ENCODE measurements around the gene WWP2.

DNA sequence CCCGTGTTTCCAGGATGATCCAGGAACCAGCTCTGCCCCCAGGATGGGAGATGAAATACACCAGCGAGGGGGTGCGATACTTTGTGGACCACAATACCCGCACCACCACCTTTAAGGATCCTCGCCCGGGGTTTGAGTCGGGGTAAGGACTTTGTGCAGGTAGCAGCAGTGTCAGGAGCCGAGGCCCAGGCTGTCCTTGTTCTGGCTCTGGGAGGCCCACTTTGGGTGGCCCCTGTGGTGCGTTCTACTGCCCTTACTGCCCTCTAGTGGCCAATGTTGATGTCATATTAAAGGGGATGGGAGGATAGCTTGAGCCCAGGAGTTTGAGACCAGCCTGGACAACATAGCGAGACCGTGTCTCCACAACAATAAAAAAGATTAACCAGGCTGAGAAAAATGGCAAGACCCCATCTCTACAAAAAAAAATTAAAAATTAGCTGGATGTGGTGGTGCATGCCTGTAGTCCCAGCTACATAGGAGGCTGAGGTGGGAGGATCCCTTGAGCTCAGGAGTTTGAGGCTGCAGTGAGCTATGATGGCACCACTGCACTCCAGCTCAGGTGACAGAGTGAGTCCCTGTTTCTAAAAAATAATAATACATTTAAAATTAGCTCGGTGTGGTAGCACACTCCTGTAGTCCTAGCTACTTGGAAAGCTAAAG, 168.1 kb downstream of the WWP2 start:
- TF ChIP-seq CTCF (optimal IDR thresholded peaks at IDR 0.05 in 1 of 3, IDR thresholded peaks at IDR 0.05 in 1 of 3, conservative IDR thresholded peaks at IDR 0.05 in 1 of 3; ENCODE audit: extremely low read depth in 1 of 3, insufficient read depth in 2 of 3, low read length in 3 of 3) (peak; percentile 64 to 72 (median 67)), EZH2 (IDR thresholded peaks at IDR 0.05; ENCODE audit: low read length) (no peak)

Data from keratinocyte (primary cell).